ENCODE measurements around the gene DHX35.

DNA sequence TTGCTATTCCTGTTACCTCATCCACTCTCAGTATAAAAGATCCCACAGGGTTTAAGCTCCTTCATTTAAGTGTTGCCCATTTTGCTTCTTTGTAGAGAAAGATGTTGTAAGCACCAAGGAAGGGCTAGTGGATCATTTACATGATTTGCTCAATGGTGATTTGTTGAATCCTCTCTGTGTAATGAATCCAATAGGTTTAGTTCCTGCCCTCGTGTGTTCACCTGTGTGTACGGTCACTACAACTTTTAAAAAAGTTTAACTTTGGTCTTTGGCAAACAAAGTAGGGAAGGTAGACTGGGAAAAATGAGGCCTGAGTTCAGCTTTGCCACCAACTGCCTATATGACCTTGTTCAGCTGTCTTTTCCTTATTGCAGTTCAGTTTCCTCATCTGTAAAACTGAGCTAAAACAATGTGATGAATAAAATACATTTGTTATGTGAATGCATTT, 51.5 kb downstream of the DHX35 start:
- TF ChIP-seq, protein P1, sequence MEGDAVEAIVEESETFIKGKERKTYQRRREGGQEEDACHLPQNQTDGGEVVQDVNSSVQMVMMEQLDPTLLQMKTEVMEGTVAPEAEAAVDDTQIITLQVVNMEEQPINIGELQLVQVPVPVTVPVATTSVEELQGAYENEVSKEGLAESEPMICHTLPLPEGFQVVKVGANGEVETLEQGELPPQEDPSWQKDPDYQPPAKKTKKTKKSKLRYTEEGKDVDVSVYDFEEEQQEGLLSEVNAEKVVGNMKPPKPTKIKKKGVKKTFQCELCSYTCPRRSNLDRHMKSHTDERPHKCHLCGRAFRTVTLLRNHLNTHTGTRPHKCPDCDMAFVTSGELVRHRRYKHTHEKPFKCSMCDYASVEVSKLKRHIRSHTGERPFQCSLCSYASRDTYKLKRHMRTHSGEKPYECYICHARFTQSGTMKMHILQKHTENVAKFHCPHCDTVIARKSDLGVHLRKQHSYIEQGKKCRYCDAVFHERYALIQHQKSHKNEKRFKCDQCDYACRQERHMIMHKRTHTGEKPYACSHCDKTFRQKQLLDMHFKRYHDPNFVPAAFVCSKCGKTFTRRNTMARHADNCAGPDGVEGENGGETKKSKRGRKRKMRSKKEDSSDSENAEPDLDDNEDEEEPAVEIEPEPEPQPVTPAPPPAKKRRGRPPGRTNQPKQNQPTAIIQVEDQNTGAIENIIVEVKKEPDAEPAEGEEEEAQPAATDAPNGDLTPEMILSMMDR (IDR thresholded peaks at IDR 0.05), result no peak
- TF ChIP-seq POLR2A (IDR thresholded peaks at IDR 0.05), result no peak
